Measurements from ENCODE around the gene CDH5.

Gene CDH5

GRCh38 chr16:66376577-66377305, 10.2 kb downstream of the CDH5 start:
- no peak overlapping the region for H3K27ac ChIP-seq
- TF ChIP-seq CTCF (IDR thresholded peaks at IDR 0.05) (no peak), ZFX (IDR thresholded peaks at IDR 0.05; ENCODE audit: borderline replicate concordance) (no peak)

DNA sequence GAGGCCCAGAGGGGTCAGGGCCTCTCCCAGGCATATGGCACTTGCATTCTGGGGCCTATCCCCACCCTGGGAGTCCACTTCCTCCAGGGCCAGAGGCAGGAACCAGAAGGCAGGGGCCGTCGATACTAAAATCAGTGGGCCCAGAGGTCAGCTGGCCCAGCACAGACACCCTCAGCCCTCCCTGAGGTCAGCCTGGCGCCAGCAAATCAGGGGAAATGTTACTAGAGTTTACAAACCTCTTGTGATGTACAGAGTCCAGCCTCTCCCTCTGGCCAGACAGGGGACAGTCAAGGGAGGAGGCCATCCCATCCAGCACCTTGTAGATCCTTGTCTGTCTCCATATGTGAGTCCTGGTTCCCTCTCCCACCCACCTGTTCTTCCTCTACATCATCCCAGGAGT, 10.8 kb downstream of the CDH5 start:
- no peak overlapping the region for H3K27ac ChIP-seq
- TF ChIP-seq ZFX (IDR thresholded peaks at IDR 0.05; ENCODE audit: borderline replicate concordance) (no peak), CTCF (IDR thresholded peaks at IDR 0.05) (no peak)

DNA sequence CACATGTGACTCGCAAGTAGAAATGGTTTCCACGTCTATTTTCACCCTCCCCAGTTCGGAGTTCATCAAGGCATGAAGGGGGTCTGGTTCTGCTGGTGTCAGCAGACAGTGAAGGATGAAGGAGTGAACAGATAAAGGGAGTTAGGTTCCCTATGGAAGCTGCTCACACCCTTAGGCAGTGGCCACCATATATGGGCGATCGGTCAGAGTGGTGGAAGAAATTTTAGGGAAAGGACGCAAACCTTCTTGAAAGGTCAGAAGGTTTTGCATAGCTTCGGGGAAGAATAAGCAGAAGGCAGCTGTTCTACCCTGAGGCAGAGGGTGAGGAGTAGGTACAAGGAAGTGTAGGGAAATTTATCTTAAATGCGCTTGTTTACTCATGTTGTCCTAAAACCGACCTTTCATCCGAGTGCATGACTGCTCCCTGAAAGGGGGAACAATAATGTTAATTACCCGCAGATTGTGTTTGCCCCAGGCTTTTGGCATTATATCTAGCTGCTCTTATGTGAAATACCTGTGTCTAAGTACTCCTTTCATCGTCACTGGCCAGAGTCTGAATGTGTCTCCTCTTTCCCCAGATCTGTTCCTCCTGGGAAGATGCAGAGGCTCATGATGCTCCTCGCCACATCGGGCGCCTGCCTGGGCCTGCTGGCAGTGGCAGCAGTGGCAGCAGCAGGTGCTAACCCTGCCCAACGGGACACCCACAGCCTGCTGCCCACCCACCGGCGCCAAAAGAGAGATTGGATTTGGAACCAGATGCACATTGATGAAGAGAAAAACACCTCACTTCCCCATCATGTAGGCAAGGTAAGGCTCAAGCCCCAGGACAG, 12.5 kb downstream of the CDH5 start:
- TF ChIP-seq ZFX (IDR thresholded peaks at IDR 0.05; ENCODE audit: borderline replicate concordance) (no peak), CTCF (IDR thresholded peaks at IDR 0.05) (no peak)
- H3K27ac ChIP-seq, result no peak overlapping the region

GRCh38 chr16:66379571-66379941, 13.1 kb downstream of the CDH5 start:
- TF ChIP-seq CTCF (IDR thresholded peaks at IDR 0.05) (no peak), ZFX (IDR thresholded peaks at IDR 0.05; ENCODE audit: borderline replicate concordance) (no peak)
- no peak overlapping the region for H3K27ac ChIP-seq

- TF ChIP-seq CTCF (IDR thresholded peaks at IDR 0.05) (no peak), ZFX (IDR thresholded peaks at IDR 0.05; ENCODE audit: borderline replicate concordance) (no peak)
- H3K27ac ChIP-seq, result no peak overlapping the region
Observed at GRCh38 chr16:66380421-66380820, 13.9 kb downstream of the CDH5 start.

DNA sequence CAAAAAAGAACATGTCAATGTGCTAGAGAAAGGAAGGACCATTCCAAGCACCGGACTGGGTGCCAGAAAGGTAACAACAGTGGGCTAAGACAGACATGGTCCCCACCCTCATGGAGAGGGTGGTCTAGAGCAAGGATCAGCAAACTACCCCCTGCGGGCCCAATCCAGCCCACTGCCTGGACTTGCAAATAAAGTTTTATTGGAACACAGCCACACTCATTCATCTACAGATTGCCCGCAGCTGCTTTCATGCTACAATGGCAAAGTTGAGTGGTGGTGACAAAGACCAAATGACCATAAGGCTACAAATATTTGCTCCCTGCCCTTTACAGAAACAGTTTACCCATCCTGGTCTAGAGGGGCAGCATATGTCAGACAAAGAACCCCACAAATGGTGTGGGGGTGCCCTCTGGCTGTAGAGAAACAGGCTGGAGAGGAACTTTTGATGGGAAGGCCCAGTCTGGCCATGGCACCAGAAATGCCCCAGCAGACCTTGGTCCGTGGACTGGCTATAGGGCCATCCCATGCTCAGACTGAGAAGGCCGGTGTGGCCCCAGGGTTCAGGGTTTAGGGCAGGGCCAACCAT, 15.2 kb downstream of the CDH5 start:
- TF ChIP-seq ZFX (IDR thresholded peaks at IDR 0.05; ENCODE audit: borderline replicate concordance), result no peak
- TF ChIP-seq CTCF (IDR thresholded peaks at IDR 0.05), result no peak
- no peak overlapping the region for H3K27ac ChIP-seq

All from 22Rv1 (cell line).